ENCODE results near the gene STAG1. TPM values are rescaled to one million over a fixed set of nuclear protein-coding genes. Genes with fewer than 3 reads are reported as not detected.
"Not testable (repeated sequence)": the region's sequence is repeated elsewhere in the genome, so short reads cannot be mapped to it uniquely, and the experiment has no call there.

STAG1 gene
- total RNA-seq, 1 experiment from 2014 or later = 31.9 TPM

- Histone ChIP-seq H3K27me3 (replicated peaks) (no peaks in the 10 kb centered on the region), H3K4me3 (no peak overlapping the region), H3K9me3 (replicated peaks) (no peaks in the 10 kb centered on the region), H3K27ac (no peak overlapping the region), H3K4me1 (replicated peaks) (no peaks in the 10 kb centered on the region), H3K36me3 (peaks cover 6% of the 10 kb centered on the region; the same call in 1 of the 2 replicates)
- DNase-seq (ENCODE audit: low read depth in 1 of 2, low spot score in 2 of 2) = no peak
Measured at GRCh38 chr3:136516095-136516494, 236.1 kb downstream of the STAG1 start.

- H3K4me1 ChIP-seq (replicated peaks); H3K27me3 ChIP-seq (replicated peaks); H3K27ac ChIP-seq; DNase-seq (ENCODE audit: low read depth in 1 of 2, low spot score in 2 of 2); H3K36me3 ChIP-seq; H3K4me3 ChIP-seq; H3K9me3 ChIP-seq (replicated peaks): not testable (repeated sequence)
Measured at GRCh38 chr3:136514533-136514932, 237.6 kb downstream of the STAG1 start.

- no peak for DNase-seq (ENCODE audit: low read depth in 1 of 2, low spot score in 2 of 2)
- Histone ChIP-seq H3K27me3 (replicated peaks) (no peaks in the 10 kb centered on the region), H3K9me3 (replicated peaks) (no peaks in the 10 kb centered on the region)
Measured at GRCh38 chr3:136513367-136513766, 238.8 kb downstream of the STAG1 start.

GRCh38 chr3:136512381-136512780 lies 239.8 kb downstream of the STAG1 start:
- H3K27ac ChIP-seq = no peak overlapping the region
- H3K9me3 ChIP-seq (replicated peaks) = no peaks in the 10 kb centered on the region
- no peaks in the 10 kb centered on the region; the same call in 1 of the 2 replicates for H3K4me1 ChIP-seq (replicated peaks)
- H3K36me3 ChIP-seq = no peaks in the 10 kb centered on the region
- no peak overlapping the region for H3K4me3 ChIP-seq
- no peak for DNase-seq (ENCODE audit: low read depth in 1 of 2, low spot score in 2 of 2)
- no peaks in the 10 kb centered on the region for H3K27me3 ChIP-seq (replicated peaks)

More at GRCh38 chr3:136513367-136513766, 238.8 kb downstream of the STAG1 start:
- Histone ChIP-seq H3K4me1 (replicated peaks) (no peaks in the 10 kb centered on the region), H3K36me3 (no peaks in the 10 kb centered on the region), H3K4me3 (no peak overlapping the region), H3K27ac (no peak overlapping the region)

GRCh38 chr3:136505676-136506075 lies 246.5 kb downstream of the STAG1 start:
- DNase-seq (ENCODE audit: low read depth in 1 of 2, low spot score in 2 of 2) = no peak
- H3K9me3 ChIP-seq (replicated peaks) = no peaks in the 10 kb centered on the region
- 0 out of 2 replicates have a peak, but pooled peaks cover 4% of the 10 kb centered on the region for H3K36me3 ChIP-seq
- H3K4me3 ChIP-seq = no peak overlapping the region
- H3K27ac ChIP-seq = no peak overlapping the region
- no peaks in the 10 kb centered on the region for H3K27me3 ChIP-seq (replicated peaks)
- peaks cover 15% of the 10 kb centered on the region for H3K4me1 ChIP-seq (replicated peaks)

GRCh38 chr3:136503056-136503455 lies 249.1 kb downstream of the STAG1 start:
- DNase-seq (ENCODE audit: low read depth in 1 of 2, low spot score in 2 of 2) = no peak
- H3K27ac ChIP-seq = no peak overlapping the region
- H3K36me3 ChIP-seq = 0 out of 2 replicates have a peak, but pooled peaks cover 9% of the 10 kb centered on the region
- H3K4me3 ChIP-seq = no peak overlapping the region
- no peaks in the 10 kb centered on the region for H3K9me3 ChIP-seq (replicated peaks)
- peaks cover 15% of the 10 kb centered on the region for H3K4me1 ChIP-seq (replicated peaks)
- H3K27me3 ChIP-seq (replicated peaks) = no peaks in the 10 kb centered on the region

- H3K9me3 ChIP-seq (replicated peaks) = no peaks in the 10 kb centered on the region
- no peak overlapping the region for H3K27ac ChIP-seq
- no peaks in the 10 kb centered on the region for H3K27me3 ChIP-seq (replicated peaks)
- H3K4me3 ChIP-seq = no peak overlapping the region
- no peak for DNase-seq (ENCODE audit: low read depth in 1 of 2, low spot score in 2 of 2)
- no peaks in the 10 kb centered on the region for H3K4me1 ChIP-seq (replicated peaks)
- H3K36me3 ChIP-seq = 0 out of 2 replicates have a peak, but pooled peaks cover 9% of the 10 kb centered on the region
Measured at GRCh38 chr3:136498919-136499447, 253.2 kb downstream of the STAG1 start.

GRCh38 chr3:136495213-136495612 lies 257.0 kb downstream of the STAG1 start:
- H3K4me3 ChIP-seq = no peak overlapping the region
- H3K4me1 ChIP-seq (replicated peaks) = no peaks in the 10 kb centered on the region
- no peak overlapping the region for H3K27ac ChIP-seq
- no peaks in the 10 kb centered on the region for H3K9me3 ChIP-seq (replicated peaks)
- DNase-seq (ENCODE audit: low read depth in 1 of 2, low spot score in 2 of 2) = no peak
- no peaks in the 10 kb centered on the region for H3K27me3 ChIP-seq (replicated peaks)
- peaks cover 6% of the 10 kb centered on the region; the same call in 1 of the 2 replicates for H3K36me3 ChIP-seq

GRCh38 chr3:136490646-136491405 lies 261.4 kb downstream of the STAG1 start:
- Histone ChIP-seq H3K4me1 (replicated peaks) (no peaks in the 10 kb centered on the region), H3K27ac (no peak overlapping the region), H3K36me3 (peaks cover 17% of the 10 kb centered on the region; the same call in 1 of the 2 replicates), H3K4me3 (no peak overlapping the region), H3K27me3 (replicated peaks) (no peaks in the 10 kb centered on the region), H3K9me3 (replicated peaks) (no peaks in the 10 kb centered on the region)
- DNase-seq (ENCODE audit: low read depth in 1 of 2, low spot score in 2 of 2) = no peak

GRCh38 chr3:136485777-136486176 lies 266.4 kb downstream of the STAG1 start:
- Histone ChIP-seq H3K27ac (no peak overlapping the region), H3K4me3 (no peak overlapping the region), H3K4me1 (replicated peaks) (no peaks in the 10 kb centered on the region), H3K36me3 (peaks cover 12% of the 10 kb centered on the region; the same call in 1 of the 2 replicates), H3K9me3 (replicated peaks) (no peaks in the 10 kb centered on the region), H3K27me3 (replicated peaks) (no peaks in the 10 kb centered on the region)
- DNase-seq (ENCODE audit: low read depth in 1 of 2, low spot score in 2 of 2) = no peak

GRCh38 chr3:136476280-136476679 lies 275.9 kb downstream of the STAG1 start:
- Histone ChIP-seq H3K4me1 (replicated peaks) (peaks cover 21% of the 10 kb centered on the region), H3K36me3 (peaks cover 9% of the 10 kb centered on the region; the same call in 1 of the 2 replicates), H3K4me3 (no peak overlapping the region), H3K27ac (no peak overlapping the region), H3K27me3 (replicated peaks) (no peaks in the 10 kb centered on the region), H3K9me3 (replicated peaks) (no peaks in the 10 kb centered on the region)
- no peak for DNase-seq (ENCODE audit: low read depth in 1 of 2, low spot score in 2 of 2)

- not testable (repeated sequence) for H3K9me3 ChIP-seq (replicated peaks); H3K27me3 ChIP-seq (replicated peaks); H3K36me3 ChIP-seq; DNase-seq (ENCODE audit: low read depth in 1 of 2, low spot score in 2 of 2); H3K27ac ChIP-seq; H3K4me3 ChIP-seq
- peaks cover 21% of the 10 kb centered on the region for H3K4me1 ChIP-seq (replicated peaks)
Measured at GRCh38 chr3:136474876-136475275, 277.3 kb downstream of the STAG1 start.

GRCh38 chr3:136473716-136474326 lies 278.4 kb downstream of the STAG1 start:
- Histone ChIP-seq H3K4me3 (no peak overlapping the region), H3K9me3 (replicated peaks) (no peaks in the 10 kb centered on the region), H3K27ac (peak overlapping the region; percentile 59), H3K4me1 (replicated peaks) (peaks cover 21% of the 10 kb centered on the region), H3K27me3 (replicated peaks) (no peaks in the 10 kb centered on the region), H3K36me3 (peaks cover 9% of the 10 kb centered on the region; the same call in 1 of the 2 replicates)
- peak in 1 of 2 experiments; percentile 64 for DNase-seq (ENCODE audit: low read depth in 1 of 2, low spot score in 2 of 2)

- Histone ChIP-seq H3K27ac (no peak overlapping the region), H3K36me3 (peaks cover 12% of the 10 kb centered on the region), H3K9me3 (replicated peaks) (no peaks in the 10 kb centered on the region), H3K4me1 (replicated peaks) (peaks cover 9% of the 10 kb centered on the region), H3K27me3 (replicated peaks) (no peaks in the 10 kb centered on the region), H3K4me3 (no peak overlapping the region)
- no peak for DNase-seq (ENCODE audit: low read depth in 1 of 2, low spot score in 2 of 2)
Measured at GRCh38 chr3:136465296-136465695, 286.9 kb downstream of the STAG1 start.

All from SJSA1 (cell line).